ENCODE data around the gene ACTR2.
"Not testable (repeated sequence)": the region's sequence is repeated elsewhere in the genome, so short reads cannot be mapped to it uniquely, and the experiment has no call there.

The ACTR2 gene

GRCh38 chr2:65231121-65231520 is 3.5 kb downstream of the ACTR2 start:
- no peak for DNase-seq

DNA sequence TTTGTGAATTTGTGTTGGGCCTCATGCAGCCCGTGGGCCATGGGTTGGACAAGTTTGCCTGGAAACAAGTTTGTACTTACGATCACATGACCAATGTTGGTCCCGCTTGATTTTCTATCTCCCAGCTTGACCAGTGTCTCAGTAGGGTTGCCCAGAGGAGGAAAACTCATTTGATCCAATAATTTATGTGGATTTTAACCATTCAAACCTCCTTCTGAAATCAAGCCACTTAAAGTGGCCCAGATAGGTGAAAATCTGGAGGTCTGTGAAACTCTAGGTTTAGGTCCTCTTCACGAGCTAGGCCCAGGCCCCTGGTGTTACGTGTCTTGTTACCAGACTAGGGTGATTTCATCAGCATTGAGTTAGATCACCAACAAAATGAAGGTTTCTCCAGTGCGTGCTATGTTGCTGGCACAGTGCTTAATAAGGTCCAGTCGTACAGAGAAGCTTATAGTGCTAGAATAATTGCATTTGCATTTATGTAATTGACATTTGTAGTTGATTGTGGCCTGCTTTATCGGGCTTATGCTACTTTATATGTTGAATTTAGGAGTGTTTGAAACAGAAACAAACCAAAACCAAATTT is 4.4 kb downstream of the ACTR2 start:
- no peak for DNase-seq

GRCh38 chr2:65232636-65233035 is 5.0 kb downstream of the ACTR2 start:
- no peak for DNase-seq

DNA sequence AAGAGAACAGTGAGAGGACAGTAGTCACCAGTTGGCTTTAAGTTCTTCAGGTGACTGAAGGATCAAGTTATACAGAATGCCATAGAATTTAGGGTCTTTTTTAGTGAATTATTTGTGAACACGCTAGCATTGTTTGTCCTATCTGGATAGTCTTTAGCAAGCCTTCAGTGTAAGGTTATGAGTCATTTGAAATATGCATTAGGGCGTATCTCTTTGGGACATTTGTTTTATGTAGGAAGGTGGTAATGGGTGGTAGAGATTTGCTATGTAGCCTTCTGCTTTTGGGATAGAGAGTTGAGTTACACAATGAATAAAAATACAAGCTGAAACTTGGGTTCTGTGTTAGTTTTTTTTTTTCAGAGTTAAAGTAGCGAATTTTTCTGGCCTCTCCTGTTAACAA is 13.0 kb downstream of the ACTR2 start:
- no peak for DNase-seq

- not testable (repeated sequence) for DNase-seq
Observed at GRCh38 chr2:65244452-65244851, 16.8 kb downstream of the ACTR2 start.

DNA sequence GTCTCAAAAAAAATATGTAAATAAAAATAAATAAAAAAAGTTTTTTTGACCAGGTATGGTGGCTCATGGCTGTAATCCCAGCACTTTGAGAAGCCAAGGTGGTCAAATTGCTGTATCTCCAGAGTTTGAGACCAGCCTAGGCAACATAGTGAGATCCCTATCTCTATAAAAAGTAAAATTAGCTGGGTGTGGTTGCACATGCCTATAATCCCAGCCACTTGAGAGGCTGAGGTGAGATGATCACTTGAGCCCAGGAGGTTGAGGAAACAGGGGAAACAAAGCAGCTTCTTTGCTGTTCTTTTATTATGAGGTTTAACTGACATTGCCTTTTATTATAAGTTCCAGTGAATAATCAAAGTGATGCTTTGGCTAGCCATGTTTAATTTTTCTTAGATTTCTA is 25.0 kb downstream of the ACTR2 start:
- no peak for DNase-seq

GRCh38 chr2:65255356-65255755 is 27.7 kb downstream of the ACTR2 start:
- no peak for DNase-seq

DNA sequence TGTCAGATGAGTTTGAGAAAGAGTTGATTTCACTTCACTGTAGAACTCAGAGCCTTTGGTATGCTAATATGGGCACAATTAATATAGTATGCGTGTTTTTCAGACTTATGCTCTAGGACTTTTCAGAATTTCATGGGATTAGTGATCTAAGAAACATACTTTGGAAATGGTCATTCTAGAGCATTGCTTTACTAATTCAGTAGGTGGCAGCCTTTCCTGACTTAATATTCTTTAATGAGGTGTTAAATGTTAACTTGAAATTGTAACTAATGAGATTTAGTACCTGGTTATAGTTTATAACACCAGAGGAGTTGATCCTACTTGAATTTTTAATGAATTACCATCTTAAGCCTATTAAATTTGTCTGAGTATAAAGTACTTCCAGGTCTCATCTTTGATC is 28.4 kb downstream of the ACTR2 start:
- DNase-seq, result no peak

DNA sequence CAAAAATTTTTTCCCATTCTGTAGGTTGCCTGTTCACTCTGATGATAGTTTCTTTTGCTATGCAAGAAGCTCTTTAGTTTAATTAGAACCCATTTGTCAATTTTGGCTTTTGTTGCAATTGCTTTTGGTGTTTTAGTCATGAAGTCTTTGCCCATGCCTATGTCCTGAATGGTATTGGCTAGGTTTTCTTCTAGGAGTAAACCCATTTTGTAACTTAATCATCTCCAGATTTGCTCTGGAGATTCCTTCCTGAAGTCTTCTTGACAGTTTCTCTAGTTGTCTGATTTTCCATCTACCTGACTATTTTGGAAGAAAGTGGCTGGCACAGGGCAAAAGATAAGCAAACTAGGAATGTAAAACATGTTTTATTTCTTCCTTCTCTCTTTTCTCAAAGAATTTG is 30.2 kb downstream of the ACTR2 start:
- DNase-seq, result not testable (repeated sequence)

- no peak for DNase-seq
Observed at GRCh38 chr2:65261676-65262075, 34.0 kb downstream of the ACTR2 start.

DNA sequence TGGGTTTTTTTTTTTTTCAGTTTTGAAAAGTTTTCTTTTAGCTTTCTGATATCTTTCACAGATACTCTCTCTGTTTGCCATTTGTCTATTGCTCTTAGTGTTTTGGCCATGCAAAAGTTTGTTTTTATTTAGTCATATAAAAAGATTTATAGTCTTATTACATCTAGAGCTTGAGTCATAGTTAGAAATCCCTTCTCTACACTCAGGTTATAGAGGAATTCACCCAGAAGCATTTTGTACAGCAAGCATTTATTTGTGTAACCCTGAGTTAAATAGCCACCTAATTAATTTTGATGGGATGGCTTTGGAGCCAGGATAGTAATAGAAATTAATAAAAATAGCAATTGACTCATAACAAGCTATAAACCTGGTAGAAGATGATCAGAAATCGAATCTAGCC is 35.6 kb downstream of the ACTR2 start:
- DNase-seq, result no peak

DNA sequence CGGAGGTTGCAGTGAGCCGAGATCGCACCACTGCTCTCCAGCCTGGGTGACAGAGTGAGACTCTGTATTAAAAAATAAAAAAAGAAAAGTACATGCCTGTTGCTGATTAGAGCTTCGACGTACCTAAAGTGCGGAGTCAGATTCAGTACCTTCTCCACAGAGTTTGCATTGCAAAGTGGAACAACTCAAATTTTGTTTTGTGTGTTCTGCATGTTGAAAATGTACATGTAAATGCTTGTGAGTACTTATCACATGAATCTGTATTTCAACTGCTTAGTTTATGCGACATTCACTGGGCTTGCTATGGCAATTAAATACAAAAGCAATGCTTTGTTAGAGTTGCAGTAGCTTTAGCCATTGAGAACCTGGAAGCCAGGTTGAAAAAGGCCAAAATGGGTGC is 36.4 kb downstream of the ACTR2 start:
- no peak for DNase-seq

DNA sequence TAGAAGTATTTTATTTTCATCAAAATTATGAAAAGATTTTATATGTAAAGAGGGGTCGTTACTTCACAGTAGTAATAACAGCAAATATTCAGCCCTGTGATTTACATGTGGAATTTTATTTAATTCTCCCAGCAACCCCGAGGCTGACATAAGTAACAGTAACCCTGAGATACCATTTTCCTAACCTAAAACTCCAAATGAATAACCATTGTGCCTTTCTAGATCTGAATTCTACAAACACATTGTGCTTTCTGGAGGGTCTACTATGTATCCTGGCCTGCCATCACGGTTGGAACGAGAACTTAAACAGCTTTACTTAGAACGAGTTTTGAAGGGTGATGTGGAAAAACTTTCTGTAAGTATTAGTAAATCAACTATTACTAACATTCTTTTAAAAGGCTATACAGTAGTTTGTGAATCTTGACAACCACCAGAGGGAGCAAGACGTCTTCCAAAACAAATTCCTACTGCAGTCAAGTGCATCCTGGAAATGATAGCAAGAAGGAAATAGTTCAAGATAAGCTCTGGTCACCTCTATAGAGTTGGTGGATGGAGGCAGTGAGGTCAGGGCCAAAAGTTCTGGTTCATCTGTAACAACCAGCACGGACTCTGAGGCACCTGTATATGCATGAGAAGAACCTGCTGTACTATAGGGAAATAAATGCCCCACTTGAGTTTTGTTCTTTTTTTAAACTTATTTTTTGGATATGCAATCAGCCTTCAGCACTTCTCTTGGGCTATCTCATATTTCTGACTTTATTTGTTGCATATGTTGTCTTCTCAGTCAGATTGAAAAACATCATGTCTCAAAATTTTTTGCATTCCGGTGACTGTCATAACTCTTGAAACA is 37.4 kb downstream of the ACTR2 start:
- DNase-seq, result no peak

DNA sequence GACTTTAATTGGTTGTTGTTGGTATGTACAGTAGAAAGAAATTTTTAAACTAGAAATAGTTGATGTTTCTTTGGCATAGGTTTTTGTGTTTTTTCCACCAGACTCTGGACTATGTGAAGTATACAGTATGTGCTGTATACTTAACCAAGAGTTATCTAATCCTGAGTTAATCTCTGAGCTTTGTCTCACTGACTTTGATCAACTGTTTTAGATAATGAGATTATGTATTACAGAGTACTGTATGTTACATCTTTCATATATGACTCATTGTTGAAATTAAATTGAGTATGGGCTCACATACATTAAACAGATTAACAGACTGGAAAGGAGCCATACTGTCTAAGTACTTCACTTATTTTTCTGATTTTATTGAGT is 38.0 kb downstream of the ACTR2 start:
- no peak for DNase-seq

DNA sequence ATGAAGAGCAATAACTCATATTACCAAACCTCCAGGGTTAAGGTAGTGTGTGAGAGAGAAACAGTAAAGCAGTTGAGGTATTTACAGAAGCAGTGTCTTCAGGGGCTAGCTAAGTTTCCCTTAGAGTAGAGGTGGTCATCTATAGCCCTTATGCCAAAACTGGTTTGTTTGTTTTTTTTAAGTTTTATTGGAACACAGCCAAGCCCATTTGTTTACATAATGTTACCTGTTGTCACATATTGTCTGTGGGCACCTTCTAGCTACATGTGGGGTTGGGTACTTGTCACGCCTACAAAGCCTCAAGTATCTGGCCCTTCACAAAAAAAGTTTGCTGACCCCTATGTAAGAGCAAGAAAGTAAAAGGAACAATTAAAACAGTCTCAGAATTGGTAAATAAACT is 39.4 kb downstream of the ACTR2 start:
- no peak for DNase-seq

DNA sequence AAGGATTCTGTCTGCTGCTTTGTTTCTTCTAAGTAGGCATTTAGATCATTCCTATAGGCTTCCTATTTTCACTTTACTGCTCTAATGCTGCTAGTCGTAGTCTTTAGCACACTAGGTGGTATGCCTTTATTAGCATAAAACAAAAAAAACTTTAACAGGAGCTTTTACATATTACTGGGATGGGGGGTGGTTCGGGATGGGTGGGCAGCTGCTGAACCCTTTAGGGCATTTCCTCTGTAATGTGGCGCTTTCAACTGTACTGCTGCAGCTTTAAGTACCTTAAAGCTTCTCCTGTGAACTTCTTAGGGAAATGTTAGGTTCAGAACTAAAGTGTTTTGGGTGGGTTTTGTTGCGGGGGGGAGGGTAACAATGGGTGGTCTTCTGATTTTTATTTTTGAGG is 41.3 kb downstream of the ACTR2 start:
- DNase-seq, result no peak

GRCh38 chr2:65273344-65273743 is 45.7 kb downstream of the ACTR2 start:
- no peak for DNase-seq

DNA sequence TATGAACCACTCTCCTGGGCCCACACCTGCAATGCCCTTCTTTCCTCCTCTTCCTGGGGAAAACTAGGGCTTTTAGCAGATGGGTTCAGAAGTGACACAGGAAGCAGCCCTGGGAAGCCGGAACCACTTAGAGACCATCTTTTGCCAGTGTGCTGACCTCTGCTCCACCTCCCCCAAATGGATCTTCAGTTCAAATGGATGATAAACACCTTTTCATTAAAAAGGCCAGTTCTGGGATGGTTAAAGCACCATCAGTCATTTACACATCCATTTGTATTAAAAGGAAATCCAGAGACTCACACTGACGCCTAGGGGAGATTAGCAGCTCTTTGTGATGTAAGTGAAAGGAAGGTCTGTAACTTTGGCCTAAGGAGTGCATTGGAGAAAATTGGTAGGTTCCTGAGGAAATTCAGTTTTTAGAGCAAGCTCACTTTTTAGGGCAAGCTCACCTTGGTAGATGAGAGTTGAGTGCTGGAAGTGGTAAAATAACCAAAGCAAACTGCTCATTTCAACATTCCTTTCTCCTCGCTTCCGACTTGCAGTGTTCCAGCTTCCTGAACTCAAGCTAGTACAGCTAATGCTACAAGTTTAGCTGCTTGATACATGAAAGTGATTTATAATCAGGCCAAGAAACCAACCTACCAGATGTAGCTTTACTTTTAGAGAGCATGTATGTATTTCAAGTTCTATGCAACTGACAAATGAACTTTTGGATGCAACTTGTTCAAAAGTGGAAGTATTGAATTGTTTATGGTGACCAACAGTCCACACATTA is 47.7 kb downstream of the ACTR2 start:
- DNase-seq, result no peak

GRCh38 chr2:65276609-65277008 is 49.0 kb downstream of the ACTR2 start:
- no peak for DNase-seq

GRCh38 chr2:65277118-65277517 is 49.5 kb downstream of the ACTR2 start:
- DNase-seq, result no peak

DNA sequence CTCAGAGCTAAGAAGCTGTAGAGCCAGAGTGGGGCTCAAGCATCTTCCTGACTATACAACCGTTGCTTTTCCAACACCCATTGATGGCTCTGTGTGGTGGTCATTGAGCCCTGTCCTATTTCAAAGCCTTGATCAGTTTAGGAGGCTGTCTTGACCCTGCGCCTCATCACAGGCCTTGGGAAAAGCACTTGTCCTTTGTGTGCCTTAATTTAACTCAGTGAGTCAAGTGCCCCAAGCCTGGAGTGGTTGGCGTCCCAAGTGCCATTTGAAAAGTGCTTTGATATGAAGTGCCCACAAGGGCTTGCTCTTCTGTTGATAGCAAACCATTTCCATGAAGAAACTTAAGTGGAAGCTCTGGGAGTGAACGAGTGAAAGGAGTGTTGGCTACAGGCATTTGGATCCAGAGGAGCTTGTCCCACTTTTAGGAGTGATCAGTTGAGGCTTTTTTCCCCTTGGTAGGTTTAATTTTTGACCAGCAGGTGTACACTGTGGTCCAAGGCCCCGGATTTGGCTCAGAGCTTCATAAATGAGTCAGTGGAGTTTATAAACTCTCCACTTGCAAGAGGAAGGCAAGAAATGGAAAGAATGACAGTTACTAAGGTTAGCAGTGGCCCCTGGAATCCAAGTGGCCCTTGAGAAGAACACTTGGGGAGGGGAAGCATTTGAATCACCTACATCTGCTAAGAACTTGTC is 50.3 kb downstream of the ACTR2 start:
- no peak for DNase-seq

DNA sequence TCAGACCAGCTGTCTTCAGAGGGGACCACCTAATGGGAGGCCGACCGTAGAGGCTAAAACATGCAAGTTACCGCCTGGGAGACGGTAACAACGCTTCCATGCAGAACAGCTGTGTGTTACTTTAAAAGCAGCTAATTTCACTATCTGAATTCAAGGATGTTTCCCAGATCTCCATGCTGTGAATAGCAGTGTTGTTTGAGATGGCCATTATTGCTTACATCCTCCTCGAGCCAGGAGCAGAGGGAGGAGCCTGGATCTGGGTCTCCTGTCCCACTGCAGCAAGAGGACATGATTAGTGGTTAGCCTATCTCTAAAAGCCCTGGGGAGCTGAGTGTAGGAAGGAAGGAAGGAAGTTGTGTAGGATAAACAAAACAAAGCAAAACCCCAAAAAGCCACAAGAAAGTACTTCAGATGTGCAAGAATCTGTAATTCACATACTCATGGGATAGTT is 50.9 kb downstream of the ACTR2 start:
- DNase-seq, result no peak

GRCh38 chr2:65279756-65280155 is 52.1 kb downstream of the ACTR2 start:
- no peak for DNase-seq

Data from activated gamma-delta T cell (primary cell).